Stomach (tissue), 9 donors: ENCODE results near the gene FANCE. TPM values are rescaled to one million over a fixed set of nuclear protein-coding genes. Genes with fewer than 3 reads are reported as not detected.
"Not testable (repeated sequence)": the region's sequence is repeated elsewhere in the genome, so short reads cannot be mapped to it uniquely, and the experiment has no call there.

Source experiments
- DNase-seq, 2 donors: peaks; one replicate each; pipeline versions ENCODE4 v3.0.0 to v3.0.0-alpha.2; 2013 to 2019
- H3K27ac ChIP-seq, 5 donors: fragments of 200-600 bp in 4 of 5; sonication (generic) in 4 of 5; one replicate each; pipeline ENCODE4 v1.5.1; 2013 to 2019; ENCODE audit warnings: mild to moderate bottlenecking in 1 of 5, moderate library complexity in 1 of 5
- H3K27me3 ChIP-seq, 3 donors: fragments of 200-600 bp; sonication (generic); one replicate each; pipeline ENCODE4 v1.5.1; 2017 to 2019; ENCODE audit warnings: mixed run types in 1 of 3
- H3K36me3 ChIP-seq, 4 donors: fragments of 200-600 bp; sonication (generic); 1 replicate in 3 of 4; 2 replicates in 1 of 4; pipeline ENCODE4 v1.5.1; 2016 to 2019
- H3K4me1 ChIP-seq, 4 donors: fragments of 200-600 bp; sonication (generic); one replicate each; pipeline ENCODE4 v1.5.1; 2016 to 2019
- H3K4me3 ChIP-seq, 4 donors: fragments of 200-600 bp; sonication (generic) in 3 of 4; one replicate each; pipeline ENCODE4 v1.5.1; 2016 to 2019; ENCODE audit warnings: mild to moderate bottlenecking in 1 of 4
- H3K9me3 ChIP-seq, 4 donors: fragments of 200-600 bp; sonication (generic); one replicate each; pipeline ENCODE4 v1.5.1; 2016 to 2019
- CTCF ChIP-seq, 7 experiments: fragments of 450-650 bp in 4 of 7; fragments of 200-600 bp in 3 of 7; sonication (generic) in 3 of 7; IDR thresholded peaks; one replicate each; pipeline ENCODE4 v1.5.1; 2016 to 2019; ENCODE audit warnings: antibody characterized with exemption in 7 of 7, control low read depth in 2 of 7, mild to moderate bottlenecking in 1 of 7
- EP300 ChIP-seq: sonication (generic); formaldehyde crosslinking; IDR thresholded peaks from one replicate; pipeline ENCODE4 v1.6.1; 2017; ENCODE audit warnings: antibody characterized with exemption
- POLR2A ChIP-seq, 4 donors: fragments of 450-650 bp; IDR thresholded peaks; one replicate each; pipeline ENCODE4 v1.6.1; 2016; ENCODE audit warnings: antibody characterized with exemption in 4 of 4, control low read depth in 2 of 4, mild to moderate bottlenecking in 1 of 4, moderate library complexity in 1 of 4
- POLR2AphosphoS5 ChIP-seq, 3 donors: sonication (generic); formaldehyde crosslinking; IDR thresholded peaks; one replicate each; pipeline ENCODE4 v1.6.1; 2016; ENCODE audit warnings: antibody characterized with exemption in 3 of 3
- WGBS, 5 donors: extraction: QIAGEN DNeasy Blood & Tissue Kit in 3 of 5; methylation state at CpG; one replicate each; pipeline versions ENCODE4 v1.1.5 to v1.1.7; 2013 to 2018; 5-methylcytosine and 5-hydroxymethylcytosine counted together
- intact Hi-C: fragments of 100-400 bp; cut with DNase I; formaldehyde crosslinking; loops from one replicate; pipeline ENCODE4 v1.15.1; 2023; ENCODE audit warnings: low total_unique reads
- polyA plus RNA-seq, 3 donors: library from polyadenylated mRNA; stranded (reverse); fragments of 200-250 nt; gene quantifications; one replicate each; pipeline ENCODE4 v1.2.3, GENCODE V29; 2013
- total RNA-seq, 5 donors: library from RNA; depleted of rRNA; stranded (reverse); fragments of >200 nt; gene quantifications; one replicate each; pipeline versions ENCODE4 v1.1.0 to v1.2.3, GENCODE V29; 2014 to 2016
- donor health status: healthy with polysubstance abuse.
- donor health status: Bipolar disorder and iron deficiency.
- donor health status: healthy.

Gene FANCE
- total and polyA plus RNA-seq, 8 donors = 1.3 to 8.3 (median 3.3) TPM

GRCh38 chr6:35435074-35435837 is 16.9 kb upstream of the FANCE start:
- DNase-seq = peak in 1 of 2 donors; percentile 50
- WGBS, 5 donors = 66 to 74% (median 72%) methylated on average over 13 to 16 of the region's 16 CpGs
- no peaks in the 10 kb centered on the region for H3K27me3 ChIP-seq
- TF ChIP-seq POLR2A (IDR thresholded peaks at IDR 0.05) (no peak), POLR2AphosphoS5 (IDR thresholded peaks at IDR 0.05) (no peak), CTCF (IDR thresholded peaks at IDR 0.05) (no peak), EP300 (no peak)
- intact Hi-C loops = no loop called here
- no peaks in the 10 kb centered on the region for H3K36me3 ChIP-seq
- H3K27ac ChIP-seq = no peak overlapping the region
- peaks cover 0 to 5% (median 0%) of the 10 kb centered on the region in 4 donors for H3K4me1 ChIP-seq
- H3K4me3 ChIP-seq = no peak overlapping the region
- H3K9me3 ChIP-seq = peaks cover 0 to 2% (median 0%) of the 10 kb centered on the region in 4 donors

GRCh38 chr6:35436071-35436857 is 15.9 kb upstream of the FANCE start:
- intact Hi-C loops = no loop called here
- Histone ChIP-seq H3K9me3 (no peaks in the 10 kb centered on the region), H3K36me3 (no peaks in the 10 kb centered on the region), H3K27ac (no peak overlapping the region), H3K4me3 (no peak overlapping the region), H3K4me1 (peaks cover 0 to 5% (median 0%) of the 10 kb centered on the region in 4 donors), H3K27me3 (no peaks in the 10 kb centered on the region)
- TF ChIP-seq CTCF (IDR thresholded peaks at IDR 0.05) (no peak), POLR2AphosphoS5 (IDR thresholded peaks at IDR 0.05) (no peak), POLR2A (IDR thresholded peaks at IDR 0.05) (no peak), EP300 (no peak)
- 86 to 91% (median 88%) methylated on average over 5 to 8 of the region's 8 CpGs for WGBS, 5 donors
- no peak for DNase-seq

GRCh38 chr6:35438378-35439065 is 13.6 kb upstream of the FANCE start:
- H3K4me3 ChIP-seq, intact Hi-C loops, H3K36me3 ChIP-seq, H3K4me1 ChIP-seq, H3K27ac ChIP-seq, H3K9me3 ChIP-seq, DNase-seq, H3K27me3 ChIP-seq: not testable (repeated sequence)
- 86 to 93% (median 89%) methylated on average over 7 of the region's 7 CpGs for WGBS, 5 donors

GRCh38 chr6:35439308-35439707 is 12.8 kb upstream of the FANCE start:
- Histone ChIP-seq H3K36me3 (no peaks in the 10 kb centered on the region), H3K4me3 (no peak overlapping the region), H3K27me3 (no peaks in the 10 kb centered on the region), H3K9me3 (no peaks in the 10 kb centered on the region), H3K27ac (no peak overlapping the region), H3K4me1 (peaks cover 0 to 5% (median 0%) of the 10 kb centered on the region in 4 donors)
- 41 to 52% (median 44%) methylated on average over 3 of the region's 3 CpGs for WGBS, 5 donors
- DNase-seq = no peak
- no peak for TF ChIP-seq POLR2A (IDR thresholded peaks at IDR 0.05)
- TF ChIP-seq POLR2AphosphoS5 (IDR thresholded peaks at IDR 0.05) = no peak
- no peak for TF ChIP-seq EP300
- no peak for TF ChIP-seq CTCF (IDR thresholded peaks at IDR 0.05)
- intact Hi-C loops = no loop called here
